Medulla oblongata (tissue), 1 donor: Measurements from ENCODE around the gene SCAP.
"Not testable (repeated sequence)": the region's sequence is repeated elsewhere in the genome, so short reads cannot be mapped to it uniquely, and the experiment has no call there.

Source experiments
- DNase-seq: peaks from one replicate; pipeline ENCODE4 v3.0.0-alpha.2; 2015; ENCODE audit errors: extremely low spot score

SCAP gene

GRCh38 chr3:47480267-47480666, 4.5 kb upstream of the SCAP start:
- DNase-seq: not testable (repeated sequence)

DNA sequence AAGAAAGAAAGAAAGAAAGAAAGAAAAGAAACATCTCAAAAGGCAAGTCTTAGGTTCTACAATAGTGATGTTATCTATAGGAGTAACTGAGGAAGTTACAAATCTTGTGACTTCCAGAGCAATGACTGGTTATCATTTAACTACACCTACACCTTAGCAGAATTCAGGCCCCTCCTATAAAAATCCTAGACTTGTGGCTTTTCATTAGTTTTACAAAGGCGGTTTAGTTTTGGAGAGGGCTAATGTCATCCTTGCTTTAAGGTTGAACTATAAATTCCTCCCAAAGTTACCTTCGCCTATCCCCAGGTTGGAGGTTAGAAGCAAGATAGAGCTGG, 4.1 kb upstream of the SCAP start:
- DNase-seq: no peak

GRCh38 chr3:47478022-47478421, 2.3 kb upstream of the SCAP start:
- DNase-seq: no peak

- no peak for DNase-seq
Observed at GRCh38 chr3:47476644-47477199, 981 bp upstream of the SCAP start.

DNA sequence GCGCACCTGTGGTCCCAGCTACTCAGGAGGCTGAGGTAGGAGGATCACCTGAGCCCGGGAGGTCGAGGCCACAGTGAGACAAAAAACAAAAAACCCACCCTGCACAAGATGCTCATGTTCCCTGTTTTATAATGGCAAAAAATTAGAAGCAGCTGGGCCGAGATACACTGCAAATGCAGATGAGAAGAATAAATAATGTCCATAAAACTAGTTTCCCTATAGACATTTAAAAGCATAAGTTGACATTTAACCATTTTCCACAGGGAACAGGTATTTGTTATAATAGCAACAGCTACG, 537 bp upstream of the SCAP start:
- peak; percentile 16 for DNase-seq

DNA sequence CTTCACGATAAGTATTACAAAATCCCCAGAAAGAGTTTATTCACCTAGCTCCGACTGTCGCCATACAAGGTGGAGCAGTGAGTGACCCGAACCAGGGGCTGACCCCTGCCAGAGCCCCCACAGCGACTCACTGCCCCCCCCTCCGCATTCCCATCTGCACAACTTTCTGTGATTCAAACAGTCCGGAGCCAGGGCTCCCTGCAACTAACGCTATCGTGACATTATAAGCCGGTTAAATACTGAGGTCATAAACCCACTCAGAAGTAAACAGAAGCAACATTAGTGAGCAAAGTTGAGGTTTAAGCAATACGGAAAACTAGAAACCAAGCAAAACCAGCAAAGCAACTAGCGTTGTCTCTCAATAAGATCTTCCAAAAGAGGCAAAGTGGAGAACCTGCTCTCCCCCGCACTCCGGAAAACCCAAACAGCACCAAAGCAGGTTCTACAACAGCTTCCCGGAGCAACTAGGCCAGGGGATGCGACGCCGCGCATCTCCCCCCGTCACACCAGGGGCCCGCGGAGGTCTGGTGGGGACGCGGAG, 642 bp downstream of the SCAP start:
- peak; percentile 14 for DNase-seq

DNA sequence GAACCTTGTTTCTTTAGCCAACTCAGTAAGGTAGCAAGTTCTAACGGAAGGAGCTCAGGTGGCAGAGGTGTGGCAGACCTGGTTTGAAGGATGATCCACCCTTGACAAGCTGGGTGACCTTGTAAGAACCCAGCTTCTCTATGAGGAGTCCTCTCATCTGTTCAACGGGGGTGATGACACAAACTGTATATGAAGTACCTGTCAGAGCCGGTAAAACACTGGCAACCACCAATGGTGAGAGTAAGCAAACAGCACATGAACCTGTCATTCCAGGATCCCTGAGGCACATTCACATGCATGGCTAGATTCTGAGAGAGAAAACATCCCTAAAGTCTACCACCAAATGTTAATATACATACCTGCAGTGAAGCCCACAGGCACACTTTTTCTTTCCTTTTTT, 2.4 kb downstream of the SCAP start:
- DNase-seq: no peak

DNA sequence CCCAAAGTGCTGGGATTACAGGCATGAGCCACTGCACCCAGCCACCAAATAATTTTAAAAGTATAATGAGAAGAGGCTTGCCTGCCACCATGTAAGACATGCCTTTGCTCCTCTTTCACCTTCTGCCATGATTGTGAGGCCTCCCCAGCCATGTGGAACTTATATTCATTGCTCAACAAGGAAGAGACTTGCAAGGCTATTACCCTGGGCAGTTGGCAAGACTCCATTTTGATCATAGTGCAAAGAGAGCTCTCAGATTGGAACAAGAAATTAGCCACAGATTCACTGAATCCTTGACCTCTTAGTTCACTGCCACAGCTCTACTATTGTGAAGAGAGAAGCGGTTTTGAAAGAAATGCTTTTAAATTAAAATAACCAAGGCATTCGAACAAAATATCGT, 6.1 kb downstream of the SCAP start:
- DNase-seq: no peak

GRCh38 chr3:47468315-47468714, 7.4 kb downstream of the SCAP start:
- DNase-seq: not testable (repeated sequence)

DNA sequence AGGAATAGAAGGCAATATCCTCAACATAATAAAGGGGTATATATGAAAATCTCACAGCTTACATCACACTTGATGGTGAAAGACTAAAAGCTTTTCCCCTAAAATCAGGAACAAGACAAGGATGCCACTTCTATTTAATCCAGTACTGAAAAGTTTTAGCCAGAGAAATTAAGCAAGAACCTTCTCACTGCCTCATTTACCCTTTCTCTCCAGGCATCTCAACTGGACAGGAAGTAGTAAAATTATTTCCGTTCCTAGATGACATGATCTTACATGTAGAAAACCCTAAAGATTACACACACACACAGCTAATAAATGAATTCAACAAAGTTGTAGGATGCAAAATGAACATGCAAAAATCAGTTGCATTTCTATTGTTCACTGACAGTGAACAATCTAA, 11.2 kb downstream of the SCAP start:
- DNase-seq: no peak

DNA sequence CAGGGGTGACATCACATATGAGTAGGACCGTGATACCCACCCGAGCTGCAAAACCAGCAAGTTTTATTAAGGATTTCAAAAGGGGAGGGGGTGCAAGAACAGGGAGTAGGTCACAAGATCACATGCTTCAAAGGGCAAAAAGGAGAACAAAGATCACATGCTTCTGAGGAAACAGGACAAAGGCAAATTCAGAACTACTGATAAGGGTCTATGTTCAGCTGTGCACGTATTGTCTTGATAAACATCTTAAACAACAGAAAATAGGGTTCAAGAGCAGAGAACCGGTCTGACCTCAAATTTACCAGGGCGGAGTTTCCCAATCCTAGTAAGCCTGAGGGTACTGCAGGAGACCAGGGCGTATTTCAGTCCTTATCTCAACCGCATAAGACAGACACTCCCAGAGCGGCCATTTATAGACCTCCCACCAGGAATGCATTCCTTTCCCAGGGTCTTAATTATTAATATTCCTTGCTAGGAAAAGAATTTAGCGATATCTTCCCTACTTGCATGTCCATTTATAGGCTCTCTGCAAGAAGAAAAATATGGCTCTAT, 16.1 kb downstream of the SCAP start:
- not testable (repeated sequence) for DNase-seq

DNA sequence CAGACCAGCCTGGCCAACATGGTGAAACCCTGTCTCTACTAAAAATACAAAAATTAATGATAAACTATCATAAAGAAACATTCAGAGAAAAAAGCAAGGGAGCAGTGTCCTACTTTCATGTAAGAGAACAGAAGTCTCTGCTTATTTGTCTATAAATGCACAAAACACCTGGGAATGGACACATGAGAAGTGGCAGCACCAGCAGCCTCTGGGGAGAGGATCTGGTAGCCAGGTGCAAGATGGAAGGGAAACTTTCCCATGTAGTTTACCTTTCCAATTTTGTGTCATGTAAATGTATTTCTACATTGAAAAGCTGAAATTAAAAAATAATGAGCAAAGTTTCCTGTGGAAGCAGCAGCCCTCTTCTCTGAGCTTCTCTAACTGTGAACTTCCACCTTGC, 18.8 kb downstream of the SCAP start:
- DNase-seq: no peak

GRCh38 chr3:47455806-47456452, 19.8 kb downstream of the SCAP start:
- DNase-seq: no peak

DNA sequence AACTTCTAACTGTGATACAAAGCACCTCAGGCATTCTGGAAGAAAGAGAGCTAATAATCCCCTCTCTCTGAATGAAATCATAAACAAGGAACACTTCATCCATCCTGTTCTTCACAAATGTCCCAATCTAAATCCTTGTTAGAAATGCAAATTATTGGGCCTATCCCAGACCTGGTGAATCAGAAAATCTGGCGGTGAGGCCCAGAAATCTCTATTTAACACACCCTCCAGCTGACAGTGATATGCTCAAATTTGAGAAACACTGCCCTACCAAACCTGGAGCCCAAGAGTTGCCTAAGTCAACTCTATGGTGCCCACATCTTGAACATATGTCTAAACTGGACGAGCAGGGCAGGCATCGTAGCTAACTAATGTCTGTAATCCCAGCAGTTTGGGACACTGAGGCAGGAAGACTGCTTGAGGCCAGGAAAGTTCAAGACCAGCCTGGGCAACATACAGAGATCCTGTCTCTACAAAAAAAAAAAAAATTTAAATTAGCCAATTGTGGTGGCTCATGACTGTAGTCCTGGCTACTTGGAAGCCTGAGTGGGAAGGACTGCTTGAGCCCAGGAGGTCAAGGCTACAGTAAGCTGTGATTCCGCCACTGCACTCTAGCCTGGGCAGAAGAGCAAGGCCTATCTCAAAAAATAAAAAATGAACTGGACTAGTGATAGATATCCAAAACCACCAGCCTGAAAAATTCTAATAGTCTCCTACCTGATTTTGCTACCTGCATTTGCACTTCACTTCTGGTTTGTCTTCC, 23.1 kb downstream of the SCAP start:
- DNase-seq: no peak

- DNase-seq: no peak
Observed at GRCh38 chr3:47444103-47444502, 31.6 kb downstream of the SCAP start.

DNA sequence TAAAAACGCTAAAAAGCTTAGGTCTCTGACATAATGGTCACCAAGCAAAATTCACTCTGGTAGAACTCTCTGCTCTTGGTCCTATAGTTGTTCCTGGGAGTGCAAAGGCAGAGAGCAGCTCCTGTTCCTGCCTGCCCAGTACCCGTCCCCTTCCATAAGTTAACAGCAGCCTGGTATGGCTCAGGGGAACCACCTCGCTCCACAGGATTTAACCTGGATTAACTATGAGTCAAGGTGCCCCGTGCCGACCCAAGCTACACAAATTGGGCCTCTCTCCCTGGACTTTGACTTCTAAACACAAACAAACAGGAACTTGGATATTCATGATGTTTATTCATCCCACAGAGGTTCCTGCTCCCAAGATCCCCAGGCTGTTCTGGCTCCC, 32.1 kb downstream of the SCAP start:
- no peak for DNase-seq

DNA sequence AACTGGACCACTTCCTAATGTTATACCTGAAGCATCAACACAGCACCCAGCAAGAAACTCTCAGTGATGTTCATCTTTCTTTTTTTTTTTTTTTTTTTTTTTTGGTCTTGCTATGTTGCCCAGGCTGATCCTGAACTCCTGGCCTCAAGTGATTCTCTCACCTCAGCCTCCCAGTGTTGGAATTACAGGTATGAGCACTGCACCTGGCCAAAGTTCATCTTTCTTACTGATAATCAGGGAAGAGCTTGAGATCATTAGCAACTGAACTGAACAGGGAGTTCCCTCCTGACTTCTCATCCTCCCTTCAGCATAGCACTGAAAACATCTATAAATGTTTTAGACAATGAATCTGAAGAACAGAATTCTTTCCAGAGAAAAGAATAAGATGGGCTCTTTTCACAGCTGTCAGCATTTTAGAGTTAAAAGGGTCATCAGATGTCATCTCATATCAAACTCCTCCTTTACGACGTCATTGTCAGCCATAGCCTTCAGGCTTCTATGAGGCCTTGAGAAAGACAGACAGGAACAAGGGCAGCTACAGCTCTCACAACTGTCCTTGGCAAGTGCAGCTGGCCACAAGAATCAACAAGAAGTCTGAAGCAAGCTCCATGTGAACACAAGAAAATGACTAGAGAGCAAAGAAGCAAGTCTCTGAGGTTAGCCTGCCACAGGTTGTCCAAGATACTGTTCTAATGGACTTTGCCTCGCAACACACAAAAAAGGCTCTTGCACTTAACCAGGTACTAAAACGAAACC, 33.8 kb downstream of the SCAP start:
- DNase-seq: no peak

GRCh38 chr3:47440131-47440530, 35.6 kb downstream of the SCAP start:
- DNase-seq: peak; percentile 82

GRCh38 chr3:47436180-47436579, 39.6 kb downstream of the SCAP start:
- DNase-seq: no peak

- DNase-seq: no peak
Observed at GRCh38 chr3:47434849-47435248, 40.9 kb downstream of the SCAP start.

DNA sequence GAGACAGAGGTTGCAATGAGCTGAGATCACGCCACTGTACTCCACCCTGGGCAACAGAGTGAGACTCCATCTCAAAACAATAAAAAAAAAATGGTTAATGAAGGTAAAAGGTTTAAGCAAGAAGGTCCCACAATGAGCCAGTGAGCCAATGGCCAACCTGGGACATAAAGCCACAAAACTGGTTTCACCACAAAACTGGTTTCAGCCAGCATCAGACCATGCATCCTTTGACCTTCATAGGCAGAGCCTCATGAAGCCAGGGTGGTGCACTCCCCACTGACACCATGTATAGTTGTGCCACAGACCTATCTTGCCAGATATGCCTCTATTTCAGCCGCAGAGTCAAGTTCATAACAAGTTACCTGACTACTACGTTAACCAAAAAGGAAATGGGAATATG, 41.9 kb downstream of the SCAP start:
- DNase-seq: no peak

DNA sequence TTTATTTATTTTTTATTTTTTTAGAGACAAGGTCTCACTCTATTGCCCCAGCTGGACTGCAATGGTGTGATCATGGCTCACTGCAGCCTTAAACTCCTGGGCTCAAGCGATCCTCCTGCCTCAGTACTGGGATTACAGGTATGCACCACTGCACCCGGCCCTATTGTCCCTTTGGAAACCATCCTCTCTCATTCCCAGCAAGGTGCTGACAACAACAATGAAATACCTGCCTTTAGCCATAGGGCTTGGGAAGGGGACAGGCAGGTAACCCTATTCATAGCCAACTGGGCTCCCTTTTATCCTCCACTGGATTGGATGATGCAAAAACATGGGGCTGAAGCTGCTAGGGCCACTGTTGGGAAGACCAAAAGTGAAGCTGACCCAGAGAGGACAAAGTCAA, 43.1 kb downstream of the SCAP start:
- no peak for DNase-seq
